IPS-18c (cell line): ENCODE measurements around the gene NUF2.
"Not testable (repeated sequence)": the region's sequence is repeated elsewhere in the genome, so short reads cannot be mapped to it uniquely, and the experiment has no call there.

Experiments
- H3K4me3 ChIP-seq: 2 replicates; pipeline ENCODE4 v1.7.0; 2013; ENCODE audit warnings: low read depth, mild to moderate bottlenecking, low read length, moderate library complexity; ENCODE audit not compliant: insufficient read depth
- H3K9me3 ChIP-seq: one replicate; pipeline ENCODE4 v1.6.1; 2013; ENCODE audit warnings: mild to moderate bottlenecking, low read length, moderate library complexity; ENCODE audit not compliant: control insufficient read depth, insufficient read depth

The NUF2 gene

DNA sequence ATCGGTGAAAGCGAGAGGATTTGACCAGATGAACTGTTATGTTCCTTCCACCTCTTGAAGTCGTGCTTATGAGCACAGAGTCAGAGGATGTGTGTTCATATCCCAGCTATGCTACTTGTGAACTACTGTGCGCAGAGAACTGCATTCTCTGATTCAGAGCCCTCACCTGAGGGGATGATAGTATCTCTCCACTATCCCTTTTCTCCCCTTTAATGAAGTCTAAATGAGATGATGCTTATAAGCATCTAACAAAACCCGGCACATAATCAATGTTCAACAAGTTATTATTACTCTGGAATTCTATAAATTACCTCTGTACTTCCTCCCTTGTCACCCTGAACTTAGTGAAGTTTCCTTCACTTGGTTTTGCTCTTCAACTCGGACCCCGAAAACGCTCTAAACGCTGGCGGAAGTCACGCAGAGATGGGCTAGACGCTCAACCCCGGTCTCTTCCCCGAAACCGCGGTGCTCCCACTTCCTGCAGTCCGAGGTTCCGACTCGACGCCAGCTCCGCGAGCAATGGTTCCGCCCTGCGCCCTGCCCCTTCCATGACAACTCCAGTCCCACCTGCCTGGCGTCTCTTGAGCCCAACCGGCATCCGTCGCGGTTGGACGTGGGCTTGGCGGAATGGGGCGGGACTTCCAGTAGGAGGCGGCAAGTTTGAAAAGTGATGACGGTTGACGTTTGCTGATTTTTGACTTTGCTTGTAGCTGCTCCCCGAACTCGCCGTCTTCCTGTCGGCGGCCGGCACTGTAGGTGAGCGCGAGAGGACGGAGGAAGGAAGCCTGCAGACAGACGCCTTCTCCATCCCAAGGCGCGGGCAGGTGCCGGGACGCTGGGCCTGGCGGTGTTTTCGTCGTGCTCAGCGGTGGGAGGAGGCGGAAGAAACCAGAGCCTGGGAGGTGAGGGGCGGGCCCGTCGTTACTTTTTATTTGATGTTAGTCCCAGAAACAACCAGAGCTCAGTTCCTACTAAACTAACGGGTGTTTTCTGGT is at the start of gene NUF2:
NUF2 (plus strand) TSS at position 644 of the 995 bp plus-strand sequence. CDS start 4,098 bp downstream, outside the sequence.
- no peaks in the 10 kb centered on the region for H3K9me3 ChIP-seq
- H3K4me3 ChIP-seq: peak within 1 kb of the TSS; percentile 91

- Histone ChIP-seq H3K9me3 (no peaks in the 10 kb centered on the region), H3K4me3 (no peak overlapping the region)
These were observed 47.9 kb upstream of the NUF2 start for GRCh38 chr1:163273766-163274441.

GRCh38 chr1:163275222-163275621 is 46.5 kb upstream of the NUF2 start:
- Histone ChIP-seq H3K9me3 (no peaks in the 10 kb centered on the region), H3K4me3 (no peak overlapping the region)

- H3K4me3 ChIP-seq: no peak overlapping the region
- no peaks in the 10 kb centered on the region for H3K9me3 ChIP-seq
These were observed 43.2 kb upstream of the NUF2 start for GRCh38 chr1:163278602-163279001.

- not testable (repeated sequence) for H3K9me3 ChIP-seq, H3K4me3 ChIP-seq
These were observed 36.9 kb upstream of the NUF2 start for GRCh38 chr1:163284867-163285266.

DNA sequence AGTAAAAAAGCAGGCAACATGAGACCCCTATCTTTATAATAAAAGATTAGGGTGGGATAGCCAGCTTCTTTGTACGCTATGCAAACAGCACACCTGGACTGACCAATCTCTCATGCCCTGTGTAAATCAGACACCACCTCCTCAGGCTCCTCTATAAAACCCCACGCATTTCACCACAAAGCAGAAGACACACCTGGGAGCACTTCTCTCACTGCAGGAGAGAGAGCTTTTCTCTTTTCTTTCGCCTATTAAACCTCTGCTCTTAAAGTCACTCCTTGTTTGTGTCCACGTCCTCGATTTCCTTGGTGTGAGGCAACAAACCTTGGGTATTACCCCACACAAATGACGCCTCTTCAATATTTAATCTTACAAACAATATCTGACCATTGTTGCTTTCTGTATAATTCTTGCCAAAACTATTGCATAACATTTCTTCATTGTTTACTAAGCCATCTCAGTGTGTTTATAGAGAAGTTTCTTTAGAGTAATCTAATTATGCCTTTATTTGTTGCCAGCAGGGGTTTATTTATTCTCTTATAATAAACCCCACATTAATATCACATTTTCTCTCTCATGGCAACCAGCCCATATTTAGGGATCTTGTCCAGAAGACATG is 31.6 kb upstream of the NUF2 start:
- H3K4me3 ChIP-seq: no peak overlapping the region
- H3K9me3 ChIP-seq: no peaks in the 10 kb centered on the region

GRCh38 chr1:163291461-163291860 is 30.3 kb upstream of the NUF2 start:
- no peak overlapping the region for H3K4me3 ChIP-seq
- H3K9me3 ChIP-seq: no peaks in the 10 kb centered on the region

- not testable (repeated sequence) for H3K4me3 ChIP-seq, H3K9me3 ChIP-seq
These were observed 29.6 kb upstream of the NUF2 start for GRCh38 chr1:163292153-163292552.

DNA sequence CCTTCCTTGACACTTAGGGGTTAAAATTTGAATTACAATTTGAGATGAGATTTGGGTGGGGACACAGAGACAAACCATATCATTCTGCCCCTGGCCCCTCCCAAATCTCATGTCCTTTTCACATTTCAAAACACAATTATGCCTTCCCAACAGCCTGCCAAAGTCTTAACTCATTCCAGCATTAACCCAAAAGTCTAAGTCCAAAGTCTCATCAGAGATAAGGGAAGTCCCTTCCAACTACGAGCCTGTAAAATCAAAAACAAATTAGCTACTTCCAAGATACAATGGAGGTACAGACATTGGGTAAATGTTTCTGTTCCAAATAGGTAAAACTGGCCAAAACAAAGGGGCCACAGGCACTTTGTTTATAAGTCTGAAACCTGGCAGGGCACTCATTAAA is 28.3 kb upstream of the NUF2 start:
- not testable (repeated sequence) for H3K9me3 ChIP-seq, H3K4me3 ChIP-seq

DNA sequence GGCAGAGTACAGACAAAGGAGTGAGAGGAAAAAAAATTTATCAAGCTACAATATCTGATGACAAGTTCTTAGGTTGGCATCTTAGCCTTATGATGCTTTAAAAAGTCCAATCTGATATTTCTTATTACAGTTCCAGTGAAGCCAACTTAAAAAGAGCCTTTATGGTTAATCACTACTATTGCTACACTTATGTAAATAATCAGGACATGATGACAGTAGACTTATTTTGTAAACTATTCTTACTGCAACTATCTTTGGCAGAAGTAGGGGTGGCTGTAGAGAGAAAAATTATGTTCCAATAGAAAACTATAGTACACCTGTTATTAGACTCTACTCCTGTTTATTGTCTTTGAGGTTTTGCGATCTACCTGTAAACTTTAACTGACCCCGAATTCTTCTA is 25.8 kb upstream of the NUF2 start:
- H3K4me3 ChIP-seq: no peak overlapping the region

GRCh38 chr1:163296504-163297263 is 25.1 kb upstream of the NUF2 start:
- Histone ChIP-seq H3K9me3 (no peaks in the 10 kb centered on the region), H3K4me3 (no peak overlapping the region)

More for the DNA sequence above, 25.8 kb upstream of the NUF2 start:
- no peaks in the 10 kb centered on the region for H3K9me3 ChIP-seq

GRCh38 chr1:163298365-163298764 is 23.4 kb upstream of the NUF2 start:
- Histone ChIP-seq H3K4me3 (no peak overlapping the region), H3K9me3 (no peaks in the 10 kb centered on the region)

GRCh38 chr1:163300568-163300967 is 21.2 kb upstream of the NUF2 start:
- Histone ChIP-seq H3K9me3 (no peaks in the 10 kb centered on the region), H3K4me3 (no peak overlapping the region)

DNA sequence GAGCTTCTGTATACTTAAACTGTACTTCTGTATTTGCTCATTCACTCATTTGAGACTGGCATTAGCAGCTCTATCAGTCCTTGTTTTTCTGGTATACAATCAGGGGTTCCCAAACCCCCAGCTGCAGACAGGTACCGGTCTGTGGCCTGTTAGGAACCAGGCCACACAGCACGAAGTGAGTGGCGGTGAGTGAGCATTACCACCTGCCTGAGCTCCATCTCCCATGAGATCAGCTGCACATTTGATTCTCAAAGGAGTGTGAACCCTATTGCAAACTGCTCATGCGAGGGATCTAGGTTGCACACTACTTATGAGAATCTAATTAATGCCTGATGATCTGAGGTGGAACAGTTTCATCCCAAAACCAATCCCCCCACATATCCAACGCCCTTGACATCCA is 18.2 kb upstream of the NUF2 start:
- Histone ChIP-seq H3K9me3 (no peaks in the 10 kb centered on the region), H3K4me3 (no peak overlapping the region)

- no peaks in the 10 kb centered on the region for H3K9me3 ChIP-seq
These were observed 16.3 kb upstream of the NUF2 start for GRCh38 chr1:163305441-163305840.

GRCh38 chr1:163307479-163308171 is 14.1 kb upstream of the NUF2 start:
- H3K4me3 ChIP-seq: no peak overlapping the region
- no peaks in the 10 kb centered on the region for H3K9me3 ChIP-seq

More at GRCh38 chr1:163305441-163305840, 16.3 kb upstream of the NUF2 start:
- H3K4me3 ChIP-seq: no peak overlapping the region

GRCh38 chr1:163308811-163309210 is 12.9 kb upstream of the NUF2 start:
- H3K9me3 ChIP-seq: no peaks in the 10 kb centered on the region
- no peak overlapping the region for H3K4me3 ChIP-seq
